Cerebellar nuclear complex (tissue), 1 donor: Measurements from ENCODE around the gene AP3S1.
"Not testable (repeated sequence)": the region's sequence is repeated elsewhere in the genome, so short reads cannot be mapped to it uniquely, and the experiment has no call there.

ENCODE experiments used
- DNase-seq, 2 experiments: peaks; one replicate each; lab custom pipeline; 2025; lab: John Stamatoyannopoulos, UW

Gene AP3S1

GRCh38 chr5:115841382-115842088, at the start of gene AP3S1, which contains the start of gene ATG12:
Gene AP3S1, plus strand, starts transcription at chr5:115841935. Its CDS starts 103 bp downstream, at chr5:115842038.
Gene ATG12, minus strand, starts transcription at chr5:115841565. Its CDS starts 13 bp downstream, at chr5:115841552.
- peak; percentile 15 to 58 for DNase-seq

- no peak for DNase-seq
Measured at GRCh38 chr5:115795700-115796099, 46.0 kb upstream of the AP3S1 start.

GRCh38 chr5:115796656-115797055, 45.1 kb upstream of the AP3S1 start:
- DNase-seq, result no peak

GRCh38 chr5:115798252-115798651, 43.5 kb upstream of the AP3S1 start:
- DNase-seq, result no peak

GRCh38 chr5:115800108-115800507, 41.6 kb upstream of the AP3S1 start:
- DNase-seq, result no peak

GRCh38 chr5:115801152-115801551, 40.6 kb upstream of the AP3S1 start:
- DNase-seq, result no peak

- DNase-seq, result no peak
Measured at GRCh38 chr5:115801984-115802383, 39.8 kb upstream of the AP3S1 start.

- DNase-seq, result no peak
Measured at GRCh38 chr5:115806986-115807653, 34.6 kb upstream of the AP3S1 start.

GRCh38 chr5:115807654-115808052, 34.1 kb upstream of the AP3S1 start:
- no peak for DNase-seq

- not testable (repeated sequence) for DNase-seq
Measured at GRCh38 chr5:115808066-115808465, 33.7 kb upstream of the AP3S1 start.

- DNase-seq, result no peak
Measured at GRCh38 chr5:115809946-115810345, 31.8 kb upstream of the AP3S1 start.

GRCh38 chr5:115810761-115811160, 31.0 kb upstream of the AP3S1 start:
- DNase-seq, result no peak

- no peak for DNase-seq
Measured at GRCh38 chr5:115811406-115811805, 30.3 kb upstream of the AP3S1 start.

GRCh38 chr5:115812372-115812771, 29.4 kb upstream of the AP3S1 start:
- no peak for DNase-seq

- no peak for DNase-seq
Measured at GRCh38 chr5:115813719-115814118, 28.0 kb upstream of the AP3S1 start.

GRCh38 chr5:115815006-115815692, 26.6 kb upstream of the AP3S1 start:
- DNase-seq, result no peak

GRCh38 chr5:115815693-115816225, 26.0 kb upstream of the AP3S1 start:
- no peak for DNase-seq

GRCh38 chr5:115816226-115817081, 25.3 kb upstream of the AP3S1 start, which contains the start of gene CDO1:
Gene CDO1, minus strand, starts transcription at chr5:115816659. Its CDS starts 262 bp downstream, at chr5:115816397.
- peak in 1 of 2 experiments; percentile 63 for DNase-seq

GRCh38 chr5:115817386-115817785, 24.3 kb upstream of the AP3S1 start:
- DNase-seq, result no peak

GRCh38 chr5:115818821-115819220, 22.9 kb upstream of the AP3S1 start:
- no peak for DNase-seq

GRCh38 chr5:115820846-115821245, 20.9 kb upstream of the AP3S1 start:
- DNase-seq, result no peak
